Astrocyte (in vitro differentiated cells and primary cell): ENCODE data around the gene KCTD21. TPM values are rescaled to one million over a fixed set of nuclear protein-coding genes. Genes with fewer than 3 reads are reported as not detected.

Experiments
- DNase-seq: peaks from one replicate; pipeline ENCODE4 v3.0.0-alpha.2; 2010; ENCODE audit warnings: low read depth
- FAIRE-seq: peaks from 2 replicates; lab custom pipeline; 2011; peaks lifted over from hg19 to GRCh38; lab: Jason Lieb, UNC
- H2AFZ ChIP-seq: 2 replicates; pipeline ENCODE4 v1.6.0; 2012; ENCODE audit warnings: low read depth, low read length, inconsistent platforms
- H3K27ac ChIP-seq: 2 replicates; pipeline ENCODE4 v1.5.1; 2011; ENCODE audit warnings: low read depth, low read length, inconsistent platforms
- H3K27me3 ChIP-seq: 2 replicates; pipeline ENCODE4 v1.6.0; 2011; ENCODE audit warnings: low read length, inconsistent platforms; ENCODE audit not compliant: insufficient read depth
- H3K36me3 ChIP-seq: 2 replicates; pipeline ENCODE4 v1.5.1; 2011; ENCODE audit warnings: low read length, inconsistent platforms; ENCODE audit not compliant: insufficient read depth
- H3K4me1 ChIP-seq: 2 replicates; pipeline ENCODE4 v1.5.1; 2011; ENCODE audit warnings: low read length, inconsistent platforms; ENCODE audit not compliant: insufficient read depth
- H3K4me2 ChIP-seq: 2 replicates; pipeline ENCODE4 v1.6.0; 2012; ENCODE audit warnings: low read length, inconsistent platforms
- H3K4me3 ChIP-seq: 2 replicates; pipeline ENCODE4 v1.5.1; 2011; ENCODE audit warnings: low read depth, mild to moderate bottlenecking, low read length, inconsistent platforms; ENCODE audit not compliant: insufficient read depth
- H3K79me2 ChIP-seq: 2 replicates; pipeline ENCODE4 v1.6.0; 2012; ENCODE audit warnings: mild to moderate bottlenecking, low read length, inconsistent platforms; ENCODE audit not compliant: insufficient read depth
- H3K9ac ChIP-seq: 2 replicates; pipeline ENCODE4 v1.6.0; 2012; ENCODE audit warnings: mild to moderate bottlenecking, low read length, inconsistent platforms
- H3K9me3 ChIP-seq: 2 replicates; pipeline ENCODE4 v1.5.1; 2012; ENCODE audit warnings: low read depth, mild to moderate bottlenecking, low read length, inconsistent platforms; ENCODE audit not compliant: insufficient read depth
- H4K20me1 ChIP-seq: 2 replicates; pipeline ENCODE4 v1.6.0; 2012; ENCODE audit warnings: low read length, inconsistent platforms; ENCODE audit not compliant: insufficient read depth
- H3K27ac Mint-ChIP-seq: one replicate; pipeline ENCODE4 v1.8.0; 2021; ENCODE audit warnings: mild to moderate bottlenecking, mixed read lengths; ENCODE audit not compliant: unreplicated experiment
- H3K27me3 Mint-ChIP-seq: one replicate; pipeline ENCODE4 v1.8.0; 2021; ENCODE audit warnings: low read depth, mixed read lengths; ENCODE audit not compliant: unreplicated experiment
- H3K36me3 Mint-ChIP-seq: one replicate; pipeline ENCODE4 v1.8.0; 2021; ENCODE audit warnings: low read depth, mixed read lengths; ENCODE audit not compliant: unreplicated experiment
- H3K4me1 Mint-ChIP-seq: one replicate; pipeline ENCODE4 v1.8.0; 2021; ENCODE audit warnings: low read depth, mixed read lengths; ENCODE audit not compliant: unreplicated experiment
- H3K4me3 Mint-ChIP-seq: one replicate; pipeline ENCODE4 v1.8.0; 2021; ENCODE audit warnings: mild to moderate bottlenecking, moderate library complexity, mixed read lengths; ENCODE audit not compliant: unreplicated experiment
- H3K9me3 Mint-ChIP-seq: one replicate; pipeline ENCODE4 v1.8.0; 2021; ENCODE audit warnings: mild to moderate bottlenecking, mixed read lengths; ENCODE audit not compliant: unreplicated experiment
- CTCF ChIP-seq: IDR thresholded peaks from 2 replicates; pipeline ENCODE4 v1.5.1; 2011; ENCODE audit warnings: low read depth, mild to moderate bottlenecking, inconsistent platforms, low read length, moderate library complexity; ENCODE audit not compliant: insufficient read depth
- EZH2 ChIP-seq: IDR thresholded peaks from 2 replicates; pipeline ENCODE4 v1.6.1; 2012; ENCODE audit warnings: mild to moderate bottlenecking, low read length, inconsistent platforms; ENCODE audit not compliant: insufficient read depth
- total RNA-seq: library from RNA; stranded (reverse); gene quantifications from 2 replicates; pipeline ENCODE4 v1.2.1, GENCODE V29; 2021

KCTD21 gene
- total RNA-seq, 1 donor from 2014 or later, result 14.0 TPM

GRCh38 chr11:78127403-78127802 is 61.0 kb downstream of the KCTD21 start:
- no peak overlapping the region for H3K27ac Mint-ChIP-seq

More at GRCh38 chr11:78127403-78127802, 61.0 kb downstream of the KCTD21 start:
- TF ChIP-seq EZH2, result no peak
- TF ChIP-seq CTCF, result no peak
- peaks cover 10% of the 10 kb centered on the region for H3K36me3 ChIP-seq
- no peaks in the 10 kb centered on the region for H3K27me3 Mint-ChIP-seq
- no peak overlapping the region for H3K27ac ChIP-seq
- no peaks in the 10 kb centered on the region for H3K9me3 Mint-ChIP-seq
- H3K9ac ChIP-seq, result no peak overlapping the region
- no peak overlapping the region for H3K4me3 ChIP-seq
- H3K9me3 ChIP-seq, result no peaks in the 10 kb centered on the region
- no peaks in the 10 kb centered on the region for H3K27me3 ChIP-seq
- no peaks in the 10 kb centered on the region for H3K4me1 Mint-ChIP-seq
- H4K20me1 ChIP-seq, result peaks cover 4% of the 10 kb centered on the region
- H3K4me3 Mint-ChIP-seq, result no peak overlapping the region
- H3K79me2 ChIP-seq, result peaks cover 9% of the 10 kb centered on the region
- no peak for FAIRE-seq
- H3K36me3 Mint-ChIP-seq, result no peaks in the 10 kb centered on the region
- DNase-seq, result no peak
- H3K4me2 ChIP-seq, result no peak overlapping the region
- H2AFZ ChIP-seq, result no peak overlapping the region
- H3K4me1 ChIP-seq, result no peaks in the 10 kb centered on the region

Other genes starting within 250 kb of the KCTD21 start
- gene INTS4, start 194.0 kb downstream of the KCTD21 start, total RNA-seq, result 32.2 and 35.0 TPM in 2 replicates
- 1.0 and 1.1 TPM in 2 replicates for gene KCTD14, start 165.3 kb downstream of the KCTD21 start, total RNA-seq
- not detected in 2 replicates for gene THRSP, start 124.8 kb downstream of the KCTD21 start, total RNA-seq
- gene NDUFC2, start 108.8 kb downstream of the KCTD21 start, total RNA-seq, result 251 and 285 TPM in 2 replicates
- gene ALG8, start 49.0 kb downstream of the KCTD21 start, total RNA-seq, result 39.8 and 43.7 TPM in 2 replicates
- gene USP35, start 293 bp upstream of the KCTD21 start, total RNA-seq, result 16.2 and 18.7 TPM in 2 replicates
- gene GAB2, start 229.2 kb upstream of the KCTD21 start, total RNA-seq, result 10.5 and 18.2 TPM in 2 replicates